ENCODE data around the gene RAB23. TPM values are rescaled to one million over a fixed set of nuclear protein-coding genes. Genes with fewer than 3 reads are reported as not detected.

Gene RAB23
- polyA plus RNA-seq, 1 experiment, result 62.1 TPM

DNA sequence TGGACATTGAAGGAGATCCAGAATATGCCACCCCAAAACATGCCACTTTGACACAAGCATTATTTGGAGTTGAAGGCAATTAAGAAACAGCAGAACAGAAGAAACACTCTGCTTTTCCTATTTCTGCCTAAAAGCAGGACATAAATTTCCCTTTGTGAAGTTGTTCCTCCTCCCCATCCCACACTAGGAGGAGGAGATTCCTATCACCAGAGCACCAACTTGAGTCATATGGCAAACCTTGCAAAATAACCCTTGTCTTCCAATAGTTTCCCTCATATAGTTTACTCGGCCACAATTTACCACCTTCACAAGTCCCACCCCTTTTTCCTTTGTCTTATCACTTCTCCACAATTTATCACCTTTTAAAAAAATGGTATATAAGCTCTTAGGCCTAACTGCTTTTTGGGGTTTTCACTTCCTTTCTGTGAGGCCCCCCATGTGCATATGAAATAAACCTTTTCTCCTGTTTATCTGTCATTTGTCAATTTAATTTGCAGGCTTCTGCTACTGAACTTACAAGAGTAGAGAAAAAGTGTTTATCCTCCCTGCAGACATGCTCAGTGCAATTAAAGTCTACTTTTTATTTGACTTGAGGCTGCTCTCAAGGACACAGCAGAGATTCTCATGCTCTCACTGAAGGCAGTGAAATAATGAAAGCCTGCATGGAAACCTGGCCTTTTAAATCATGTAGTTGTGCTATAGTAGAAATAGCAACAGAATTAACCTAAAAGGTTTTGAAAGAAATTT lies 2.8 kb upstream of the RAB23 start:
- Histone ChIP-seq H3K4me3 (ENCODE audit: low read depth, low read length) (no peak overlapping the region), H3K27me3 (ENCODE audit: control insufficient read depth, insufficient read depth, low read length) (no peaks in the 10 kb centered on the region), H3K27ac (ENCODE audit: low read depth, low read length) (no peak overlapping the region), H3K9me3 (ENCODE audit: control insufficient read depth, insufficient read depth, low read length) (peaks cover 3% of the 10 kb centered on the region; the same call in 1 of the 2 replicates)
- ChIA-PET POLR2A (no interaction called here), CTCF (interaction anchor here (1.2 kb wide), 1 partner anchor 89 kb away, joined by 3 read pairs; no protein-coding TSS in a partner anchor)
- TF ChIP-seq, protein P1, sequence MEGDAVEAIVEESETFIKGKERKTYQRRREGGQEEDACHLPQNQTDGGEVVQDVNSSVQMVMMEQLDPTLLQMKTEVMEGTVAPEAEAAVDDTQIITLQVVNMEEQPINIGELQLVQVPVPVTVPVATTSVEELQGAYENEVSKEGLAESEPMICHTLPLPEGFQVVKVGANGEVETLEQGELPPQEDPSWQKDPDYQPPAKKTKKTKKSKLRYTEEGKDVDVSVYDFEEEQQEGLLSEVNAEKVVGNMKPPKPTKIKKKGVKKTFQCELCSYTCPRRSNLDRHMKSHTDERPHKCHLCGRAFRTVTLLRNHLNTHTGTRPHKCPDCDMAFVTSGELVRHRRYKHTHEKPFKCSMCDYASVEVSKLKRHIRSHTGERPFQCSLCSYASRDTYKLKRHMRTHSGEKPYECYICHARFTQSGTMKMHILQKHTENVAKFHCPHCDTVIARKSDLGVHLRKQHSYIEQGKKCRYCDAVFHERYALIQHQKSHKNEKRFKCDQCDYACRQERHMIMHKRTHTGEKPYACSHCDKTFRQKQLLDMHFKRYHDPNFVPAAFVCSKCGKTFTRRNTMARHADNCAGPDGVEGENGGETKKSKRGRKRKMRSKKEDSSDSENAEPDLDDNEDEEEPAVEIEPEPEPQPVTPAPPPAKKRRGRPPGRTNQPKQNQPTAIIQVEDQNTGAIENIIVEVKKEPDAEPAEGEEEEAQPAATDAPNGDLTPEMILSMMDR (IDR thresholded peaks at IDR 0.05; ENCODE audit: low read depth, low read length), result no peak
- DNase-seq (ENCODE audit: low read depth, low spot score), result peak; percentile 36

DNA sequence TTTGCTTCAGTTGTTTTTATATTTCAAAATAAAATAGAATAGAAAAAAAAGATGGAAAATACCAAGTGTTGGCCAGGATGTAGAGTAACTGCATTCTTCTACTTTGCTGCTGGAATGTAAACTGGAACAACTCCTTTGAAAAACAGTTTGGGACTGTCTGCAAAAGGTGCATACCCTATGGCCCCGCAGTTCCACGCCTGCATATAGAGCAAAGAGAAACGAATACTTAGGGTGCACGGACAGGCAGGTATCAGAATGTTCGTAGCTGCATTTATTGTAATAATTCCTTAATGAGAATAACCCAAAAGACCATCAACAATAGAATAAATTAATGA lies 603 bp upstream of the RAB23 start:
- no peaks in the 10 kb centered on the region for H3K27me3 ChIP-seq (ENCODE audit: control insufficient read depth, insufficient read depth, low read length)
- TF ChIP-seq, protein P1 (IDR thresholded peaks at IDR 0.05; ENCODE audit: low read depth, low read length), result no peak
- no peak for DNase-seq (ENCODE audit: low read depth, low spot score)
- POLR2A ChIA-PET, result interaction anchor here (1.0 to 2.3 kb wide), 6 partner anchors 24 to 92 kb away, joined by 3 to 26 read pairs (median 10); partner anchors contain the start of gene BAG2
- H3K27ac ChIP-seq (ENCODE audit: low read depth, low read length), result peak overlapping the region; percentile 67
- CTCF ChIA-PET, result interaction anchor here (1.2 to 1.8 kb wide), 4 partner anchors 10 to 94 kb away, joined by 3 to 5 read pairs (median 4); partner anchors contain the start of gene PRIM2
- H3K9me3 ChIP-seq (ENCODE audit: control insufficient read depth, insufficient read depth, low read length), result peaks cover 3% of the 10 kb centered on the region; the same call in 1 of the 2 replicates
- H3K4me3 ChIP-seq (ENCODE audit: low read depth, low read length), result peak overlapping the region; percentile 86

DNA sequence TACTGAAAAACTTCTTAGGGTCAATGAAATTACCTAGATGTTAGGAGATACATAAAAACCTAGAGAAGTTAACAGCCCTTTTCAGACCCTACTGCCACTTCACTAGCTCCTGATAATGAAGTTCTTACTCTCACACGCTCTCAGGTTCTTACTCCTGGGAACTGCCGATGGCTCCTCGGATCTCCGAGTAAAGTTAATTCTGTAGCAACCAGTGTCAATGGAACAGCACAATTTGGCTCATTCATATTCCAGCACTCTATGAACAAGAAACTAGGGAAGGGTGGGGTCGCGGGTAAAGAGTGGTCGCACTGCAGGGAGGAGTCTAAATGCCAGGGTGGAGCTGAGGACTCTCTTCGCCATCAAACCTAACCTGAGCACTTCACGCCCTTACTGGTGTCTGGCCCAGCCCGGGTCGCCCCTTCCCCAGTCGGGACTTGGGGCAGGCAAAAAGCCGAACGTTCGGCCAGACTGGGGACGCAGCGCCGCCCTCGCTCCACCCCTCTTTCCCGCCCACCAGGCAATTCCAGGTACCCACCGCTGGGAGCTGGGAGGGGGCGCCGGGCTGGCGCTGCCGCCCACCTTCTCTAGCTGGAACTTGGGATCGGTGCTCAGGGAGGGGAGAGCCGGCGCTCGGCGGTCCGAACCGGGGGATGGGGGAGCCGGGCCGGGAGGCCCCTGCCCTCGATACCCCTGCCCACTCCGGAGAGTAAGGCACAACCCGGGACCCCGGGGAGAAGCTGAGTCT lies 744 bp downstream of the RAB23 start:
- Histone ChIP-seq H3K27me3 (ENCODE audit: control insufficient read depth, insufficient read depth, low read length) (no peaks in the 10 kb centered on the region), H3K4me3 (ENCODE audit: low read depth, low read length) (peak overlapping the region; percentile 86), H3K9me3 (ENCODE audit: control insufficient read depth, insufficient read depth, low read length) (peaks cover 3% of the 10 kb centered on the region; the same call in 1 of the 2 replicates), H3K27ac (ENCODE audit: low read depth, low read length) (peak overlapping the region; percentile 67)
- CTCF ChIA-PET, result interaction anchor here (1.0 to 1.8 kb wide), 7 partner anchors 12 to 95 kb away, joined by 3 to 9 read pairs (median 4); no protein-coding TSS in a partner anchor
- no peak for DNase-seq (ENCODE audit: low read depth, low spot score)
- TF ChIP-seq, protein P1 (IDR thresholded peaks at IDR 0.05; ENCODE audit: low read depth, low read length), result peak; percentile 48
- POLR2A ChIA-PET, result interaction anchor here (0.6 to 2.3 kb wide), 15 partner anchors 10 to 190 kb away, joined by 3 to 26 read pairs (median 6); partner anchors contain the start of genes BAG2 and PRIM2

DNA sequence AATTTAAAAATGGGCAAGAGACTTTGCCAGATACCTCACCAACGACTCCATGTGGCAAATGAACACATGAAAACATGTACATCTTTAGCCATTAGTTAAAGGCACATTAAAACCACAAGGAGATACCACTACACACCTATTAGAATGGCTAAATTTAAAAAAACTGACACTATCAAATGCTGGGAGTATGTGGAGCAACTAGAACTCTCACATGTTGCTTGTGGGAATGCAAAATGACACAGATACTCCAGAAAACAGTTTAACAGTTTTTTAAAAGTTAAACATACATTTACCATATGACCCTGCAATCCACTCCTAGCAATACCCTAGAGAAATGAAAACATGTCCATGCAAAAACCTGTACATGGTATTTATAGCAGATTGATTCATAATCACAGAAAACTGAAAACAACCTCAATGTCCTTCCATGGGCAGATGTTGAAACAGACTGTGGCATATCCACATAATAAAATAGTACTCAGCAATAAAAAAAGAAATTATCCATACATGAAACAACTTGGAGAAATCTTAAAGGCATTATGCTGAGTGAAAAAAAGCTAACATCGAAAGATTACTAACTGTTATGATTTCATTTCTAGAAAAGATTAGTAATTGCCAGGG lies 1.9 kb downstream of the RAB23 start:
- ChIA-PET POLR2A (interaction anchor here (2.3 kb wide), 1 partner anchor 48 kb away, joined by 14 read pairs; the partner anchor contains the start of gene BAG2), CTCF (no interaction called here)
- Histone ChIP-seq H3K27me3 (ENCODE audit: control insufficient read depth, insufficient read depth, low read length) (no peaks in the 10 kb centered on the region), H3K27ac (ENCODE audit: low read depth, low read length) (no peak overlapping the region), H3K4me3 (ENCODE audit: low read depth, low read length) (peak overlapping the region; percentile 86), H3K9me3 (ENCODE audit: control insufficient read depth, insufficient read depth, low read length) (peaks cover 3% of the 10 kb centered on the region; the same call in 1 of the 2 replicates)
- no peak for DNase-seq (ENCODE audit: low read depth, low spot score)
- TF ChIP-seq, protein P1 (IDR thresholded peaks at IDR 0.05; ENCODE audit: low read depth, low read length), result no peak

Measured in AG04450 (cell line).